IPS-18a (cell line): ENCODE measurements around the gene NUP214.
"Not testable (repeated sequence)": the region's sequence is repeated elsewhere in the genome, so short reads cannot be mapped to it uniquely, and the experiment has no call there.

ENCODE experiments used
- H3K27ac ChIP-seq: one replicate; pipeline ENCODE4 v1.5.1; 2013; ENCODE audit warnings: low read length
- H3K27me3 ChIP-seq: one replicate; pipeline ENCODE4 v1.6.1; 2013; ENCODE audit warnings: mild to moderate bottlenecking, low read length; ENCODE audit not compliant: control insufficient read depth, insufficient read depth
- H3K36me3 ChIP-seq: one replicate; pipeline ENCODE4 v1.6.1; 2013; ENCODE audit warnings: low read depth, low read length; ENCODE audit not compliant: control insufficient read depth
- H3K4me1 ChIP-seq: one replicate; pipeline ENCODE4 v1.6.1; 2013; ENCODE audit warnings: low read depth, low read length; ENCODE audit not compliant: control insufficient read depth
- H3K4me3 ChIP-seq: one replicate; pipeline ENCODE4 v1.5.1; 2013; ENCODE audit warnings: low read length
- H3K9ac ChIP-seq: one replicate; pipeline ENCODE4 v1.6.1; 2013; ENCODE audit warnings: mild to moderate bottlenecking, low read length, moderate library complexity
- H3K9me3 ChIP-seq: one replicate; pipeline ENCODE4 v1.6.1; 2013; ENCODE audit warnings: low read depth, low read length; ENCODE audit not compliant: control insufficient read depth

Gene NUP214

GRCh38 chr9:131211920-131212319 lies 86.5 kb downstream of the NUP214 start:
- H3K4me1 ChIP-seq, H3K36me3 ChIP-seq, H3K27ac ChIP-seq, H3K27me3 ChIP-seq, H3K9ac ChIP-seq, H3K9me3 ChIP-seq, H3K4me3 ChIP-seq: not testable (repeated sequence)

- no peaks in the 10 kb centered on the region for H3K27me3 ChIP-seq
- H3K27ac ChIP-seq = no peak overlapping the region
- H3K36me3 ChIP-seq = no peaks in the 10 kb centered on the region
- no peaks in the 10 kb centered on the region for H3K4me1 ChIP-seq
- no peak overlapping the region for H3K4me3 ChIP-seq
- no peaks in the 10 kb centered on the region for H3K9me3 ChIP-seq
- H3K9ac ChIP-seq = no peak overlapping the region
Observed at GRCh38 chr9:131214286-131214856, 89.0 kb downstream of the NUP214 start.

- no peaks in the 10 kb centered on the region for H3K36me3 ChIP-seq
- no peak overlapping the region for H3K27ac ChIP-seq
- no peaks in the 10 kb centered on the region for H3K9me3 ChIP-seq
- no peak overlapping the region for H3K9ac ChIP-seq
- peaks cover 3% of the 10 kb centered on the region for H3K4me1 ChIP-seq
- no peaks in the 10 kb centered on the region for H3K27me3 ChIP-seq
- H3K4me3 ChIP-seq = no peak overlapping the region
Observed at GRCh38 chr9:131214876-131215275, 89.5 kb downstream of the NUP214 start.

- H3K27ac ChIP-seq = no peak overlapping the region
- H3K9ac ChIP-seq = no peak overlapping the region
- no peak overlapping the region for H3K4me3 ChIP-seq
- H3K9me3 ChIP-seq = no peaks in the 10 kb centered on the region
- no peaks in the 10 kb centered on the region for H3K36me3 ChIP-seq
- H3K4me1 ChIP-seq = peaks cover 15% of the 10 kb centered on the region
- H3K27me3 ChIP-seq = no peaks in the 10 kb centered on the region
Observed at GRCh38 chr9:131216806-131217205, 91.4 kb downstream of the NUP214 start.

GRCh38 chr9:131217331-131218031 lies 92.1 kb downstream of the NUP214 start:
- H3K9ac ChIP-seq = no peak overlapping the region
- H3K27me3 ChIP-seq = no peaks in the 10 kb centered on the region
- no peaks in the 10 kb centered on the region for H3K36me3 ChIP-seq
- H3K27ac ChIP-seq = no peak overlapping the region
- H3K4me3 ChIP-seq = no peak overlapping the region
- H3K4me1 ChIP-seq = peaks cover 15% of the 10 kb centered on the region
- H3K9me3 ChIP-seq = no peaks in the 10 kb centered on the region

GRCh38 chr9:131218370-131218769 lies 93.0 kb downstream of the NUP214 start:
- Histone ChIP-seq H3K4me3 (no peak overlapping the region), H3K36me3 (no peaks in the 10 kb centered on the region), H3K27ac (no peak overlapping the region), H3K9ac (no peak overlapping the region), H3K27me3 (no peaks in the 10 kb centered on the region), H3K9me3 (no peaks in the 10 kb centered on the region), H3K4me1 (peaks cover 15% of the 10 kb centered on the region)

GRCh38 chr9:131220485-131220884 lies 95.1 kb downstream of the NUP214 start:
- peaks cover 15% of the 10 kb centered on the region for H3K4me1 ChIP-seq
- no peak overlapping the region for H3K27ac ChIP-seq
- H3K36me3 ChIP-seq = peaks cover 4% of the 10 kb centered on the region
- H3K4me3 ChIP-seq = no peak overlapping the region
- H3K9me3 ChIP-seq = no peaks in the 10 kb centered on the region
- H3K9ac ChIP-seq = no peak overlapping the region
- no peaks in the 10 kb centered on the region for H3K27me3 ChIP-seq

GRCh38 chr9:131222460-131222859 lies 97.1 kb downstream of the NUP214 start:
- peaks cover 4% of the 10 kb centered on the region for H3K36me3 ChIP-seq
- no peak overlapping the region for H3K4me3 ChIP-seq
- H3K4me1 ChIP-seq = peaks cover 17% of the 10 kb centered on the region
- H3K27me3 ChIP-seq = no peaks in the 10 kb centered on the region
- H3K27ac ChIP-seq = no peak overlapping the region
- H3K9me3 ChIP-seq = no peaks in the 10 kb centered on the region
- no peak overlapping the region for H3K9ac ChIP-seq

GRCh38 chr9:131226226-131226625 lies 100.8 kb downstream of the NUP214 start:
- Histone ChIP-seq H3K36me3 (peaks cover 4% of the 10 kb centered on the region), H3K9ac (no peak overlapping the region)

GRCh38 chr9:131227112-131227958 lies 101.9 kb downstream of the NUP214 start:
- Histone ChIP-seq H3K36me3 (peaks cover 14% of the 10 kb centered on the region), H3K4me1 (peaks cover 19% of the 10 kb centered on the region), H3K9me3 (no peaks in the 10 kb centered on the region), H3K9ac (no peak overlapping the region), H3K27ac (no peak overlapping the region), H3K27me3 (no peaks in the 10 kb centered on the region), H3K4me3 (no peak overlapping the region)

More at GRCh38 chr9:131226226-131226625, 100.8 kb downstream of the NUP214 start:
- H3K4me1 ChIP-seq = peaks cover 19% of the 10 kb centered on the region
- no peaks in the 10 kb centered on the region for H3K27me3 ChIP-seq
- no peak overlapping the region for H3K4me3 ChIP-seq
- no peak overlapping the region for H3K27ac ChIP-seq
- no peaks in the 10 kb centered on the region for H3K9me3 ChIP-seq

- Histone ChIP-seq H3K27me3 (no peaks in the 10 kb centered on the region), H3K4me1 (peaks cover 19% of the 10 kb centered on the region), H3K9ac (no peak overlapping the region), H3K36me3 (peaks cover 16% of the 10 kb centered on the region), H3K4me3 (no peak overlapping the region), H3K9me3 (no peaks in the 10 kb centered on the region), H3K27ac (no peak overlapping the region)
Observed at GRCh38 chr9:131227959-131228460, 102.6 kb downstream of the NUP214 start.
